Fibroblast of lung (primary cell): ENCODE results near the gene CACYBP. TPM values are rescaled to one million over a fixed set of nuclear protein-coding genes. Genes with fewer than 3 reads are reported as not detected.

Experiments
- DNase-seq, 2 donors: peaks; one replicate each; pipeline versions ENCODE4 v3.0.0 to v3.0.0-alpha.2; 2010; ENCODE audit warnings: low read depth in 2 of 2
- H2AFZ ChIP-seq: 2 replicates; pipeline ENCODE4 v1.5.1; 2012; ENCODE audit warnings: low read length, control low read depth, inconsistent platforms
- H3K27ac ChIP-seq: 2 replicates; pipeline ENCODE4 v1.5.1; 2011; ENCODE audit warnings: low read length, control low read depth; ENCODE audit not compliant: insufficient read depth
- H3K27me3 ChIP-seq: 2 replicates; pipeline ENCODE4 v1.5.1; 2011; ENCODE audit warnings: mild to moderate bottlenecking, low read length; ENCODE audit not compliant: control insufficient read depth, insufficient read depth
- H3K36me3 ChIP-seq: 2 replicates; pipeline ENCODE4 v1.5.1; 2011; ENCODE audit warnings: low read length; ENCODE audit not compliant: control insufficient read depth, insufficient read depth
- H3K4me1 ChIP-seq: 2 replicates; pipeline ENCODE4 v1.5.1; 2011; ENCODE audit warnings: low read length; ENCODE audit not compliant: control insufficient read depth, insufficient read depth; ENCODE audit errors: extremely low read depth
- H3K4me2 ChIP-seq: 2 replicates; pipeline ENCODE4 v1.5.1; 2011; ENCODE audit warnings: low read length, control low read depth; ENCODE audit not compliant: insufficient read depth; ENCODE audit errors: extremely low read depth
- H3K4me3 ChIP-seq, 4 experiments: fragments of 200-600 bp in 1 of 4; sonication (generic) in 1 of 4; replicated peaks in 1 of 4; 2 replicates each; pipeline ENCODE4 v1.5.1; 2011 to 2016; ENCODE audit warnings: low read length in 4 of 4, low read depth in 3 of 4, mild to moderate bottlenecking in 3 of 4, control low read depth in 2 of 4, inconsistent platforms in 1 of 4, mixed read lengths in 1 of 4; ENCODE audit not compliant: insufficient read depth in 1 of 4; ENCODE audit errors: control extremely low read depth in 1 of 4
- H3K79me2 ChIP-seq: 2 replicates; pipeline ENCODE4 v1.5.1; 2012; ENCODE audit warnings: mild to moderate bottlenecking, low read length, inconsistent platforms; ENCODE audit not compliant: control insufficient read depth, insufficient read depth
- H3K9ac ChIP-seq: 2 replicates; pipeline ENCODE4 v1.5.1; 2011; ENCODE audit warnings: mild to moderate bottlenecking, low read length, control low read depth; ENCODE audit not compliant: insufficient read depth
- H3K9me3 ChIP-seq: 2 replicates; pipeline ENCODE4 v1.5.1; 2012; ENCODE audit warnings: low read depth, low read length; ENCODE audit not compliant: control insufficient read depth, insufficient read depth
- H4K20me1 ChIP-seq: 2 replicates; pipeline ENCODE4 v1.5.1; 2011; ENCODE audit warnings: low read length; ENCODE audit not compliant: control insufficient read depth, insufficient read depth; ENCODE audit errors: extremely low read depth
- CTCF ChIP-seq, 2 donors: IDR thresholded peaks in 1 of 2; conservative IDR thresholded peaks in 1 of 2; 1 replicate in 1 of 2; 2 replicates in 1 of 2; pipeline ENCODE4 v1.5.1; 2011 to 2012; ENCODE audit warnings: low read length in 2 of 2, control low read depth in 1 of 2, inconsistent platforms in 1 of 2, low read depth in 1 of 2, mild to moderate bottlenecking in 1 of 2
- EZH2 ChIP-seq: IDR thresholded peaks from 2 replicates; pipeline ENCODE4 v1.5.1; 2012; ENCODE audit warnings: low read length, control low read depth, mild to moderate bottlenecking; ENCODE audit errors: missing control alignments
- polyA plus RNA-seq, 2 donors: library from polyadenylated mRNA; depleted of rRNA in 1 of 2; stranded (reverse) in 1 of 2; unstranded in 1 of 2; fragments of >200 nt; gene quantifications; 2 replicates each; pipeline ENCODE4 v1.2.1, GENCODE V29; 2011 to 2012; ENCODE audit warnings: missing spikeins in 1 of 2
- total RNA-seq: library from RNA; depleted of rRNA; stranded (reverse); fragments of >200 nt; gene quantifications from 2 replicates; pipeline ENCODE4 v1.2.1, GENCODE V29; 2014

The CACYBP gene
- total and polyA plus RNA-seq, 2 donors (not counting 1 experiment from before 2014, with no cell fraction given) = 55.6 to 238 TPM

- H3K36me3 ChIP-seq = no peaks in the 10 kb centered on the region
These were observed 24.0 kb upstream of the CACYBP start for GRCh38 chr1:174975764-174976163.

GRCh38 chr1:174976436-174977108, 23.2 kb upstream of the CACYBP start:
- no peaks in the 10 kb centered on the region for H3K79me2 ChIP-seq
- H3K27me3 ChIP-seq = no peaks in the 10 kb centered on the region
- DNase-seq = peak; percentile 51 to 64
- no peak for TF ChIP-seq CTCF (conservative IDR thresholded peaks at IDR 0.05 in 1 of 2, IDR thresholded peaks at IDR 0.05 in 1 of 2; ENCODE audit: low read depth in 1 of 2, low read length in 2 of 2)
- no peak for TF ChIP-seq EZH2
- no peak overlapping the region for H3K4me2 ChIP-seq
- H3K9me3 ChIP-seq = no peaks in the 10 kb centered on the region
- no peak overlapping the region for H3K9ac ChIP-seq
- H4K20me1 ChIP-seq = no peaks in the 10 kb centered on the region
- no peak overlapping the region for H3K27ac ChIP-seq
- H3K4me1 ChIP-seq = no peaks in the 10 kb centered on the region
- H2AFZ ChIP-seq = no peak overlapping the region
- H3K4me3 ChIP-seq = no peak overlapping the region
- H3K36me3 ChIP-seq = no peaks in the 10 kb centered on the region

More at GRCh38 chr1:174975764-174976163, 24.0 kb upstream of the CACYBP start:
- Histone ChIP-seq H3K79me2 (no peaks in the 10 kb centered on the region), H3K4me2 (no peak overlapping the region), H3K4me3 (no peak overlapping the region), H3K27me3 (no peaks in the 10 kb centered on the region), H3K9me3 (no peaks in the 10 kb centered on the region), H3K9ac (no peak overlapping the region), H3K4me1 (no peaks in the 10 kb centered on the region), H4K20me1 (no peaks in the 10 kb centered on the region), H3K27ac (no peak overlapping the region), H2AFZ (no peak overlapping the region)
- TF ChIP-seq EZH2 (no peak), CTCF (conservative IDR thresholded peaks at IDR 0.05 in 1 of 2, IDR thresholded peaks at IDR 0.05 in 1 of 2; ENCODE audit: low read depth in 1 of 2, low read length in 2 of 2) (no peak)
- DNase-seq = no peak

- Histone ChIP-seq H3K79me2 (no peaks in the 10 kb centered on the region), H3K4me2 (no peak overlapping the region), H3K4me3 (no peak overlapping the region), H3K9ac (no peak overlapping the region), H3K27ac (no peak overlapping the region), H3K27me3 (no peaks in the 10 kb centered on the region), H2AFZ (no peak overlapping the region), H4K20me1 (no peaks in the 10 kb centered on the region), H3K36me3 (no peaks in the 10 kb centered on the region), H3K4me1 (no peaks in the 10 kb centered on the region), H3K9me3 (no peaks in the 10 kb centered on the region)
- peak; percentile 22 to 73 for DNase-seq
- TF ChIP-seq EZH2 (no peak), CTCF (conservative IDR thresholded peaks at IDR 0.05 in 1 of 2, IDR thresholded peaks at IDR 0.05 in 1 of 2; ENCODE audit: low read depth in 1 of 2, low read length in 2 of 2) (peak; percentile 32 to 60)
These were observed 16.6 kb upstream of the CACYBP start for GRCh38 chr1:174982971-174983689.
